RWPE2 (cell line): Measurements from ENCODE around the gene MIDN.
A peak's percentile ranks its signal among the peaks of the same experiment; 100 is the strongest.

ENCODE experiments used
- ATAC-seq: fragments of 200-7000 bp; cut with Tn5 transposase; 3 replicates; pipeline ENCODE4 v1.9.1; 2021; ENCODE audit warnings: low read depth
- DNase-seq: peaks from one replicate; pipeline ENCODE4 v3.0.0-alpha.2; 2020; ENCODE audit warnings: low spot score
- H3K27ac ChIP-seq: fragments of 450-650 bp; 2 replicates; pipeline ENCODE4 v1.5.1; 2017; ENCODE audit warnings: mild to moderate bottlenecking; ENCODE audit not compliant: poor library complexity, severe bottlenecking
- H3K27me3 ChIP-seq: fragments of 250-450 bp; sonication (Bioruptor Pico); 2 replicates; pipeline ENCODE4 v1.5.1; 2021; ENCODE audit warnings: mild to moderate bottlenecking, moderate library complexity; ENCODE audit not compliant: insufficient read depth, poor library complexity, severe bottlenecking
- H3K36me3 ChIP-seq: fragments of 250-450 bp; sonication (Bioruptor Pico); 2 replicates; pipeline ENCODE4 v1.5.1; 2020; ENCODE audit warnings: low read depth, mild to moderate bottlenecking, moderate library complexity
- H3K4me1 ChIP-seq: fragments of 250-450 bp; sonication (Bioruptor Pico); 2 replicates; pipeline ENCODE4 v1.5.1; 2021; ENCODE audit warnings: mild to moderate bottlenecking, moderate library complexity; ENCODE audit not compliant: insufficient read depth, poor library complexity, severe bottlenecking
- H3K4me3 ChIP-seq: fragments of 250-450 bp; sonication (Bioruptor Pico); 2 replicates; pipeline ENCODE4 v1.5.1; 2021; ENCODE audit warnings: mild to moderate bottlenecking, moderate library complexity; ENCODE audit not compliant: severe bottlenecking
- H3K9me3 ChIP-seq: fragments of 250-450 bp; sonication (Bioruptor Pico); 2 replicates; pipeline ENCODE4 v1.5.1; 2021; ENCODE audit warnings: mild to moderate bottlenecking, moderate library complexity; ENCODE audit not compliant: severe bottlenecking
- TF ChIP-seq, protein P1 (sequence below): fragments of 450-650 bp; IDR thresholded peaks from one replicate; pipeline ENCODE4 v1.5.1; 2017; ENCODE audit warnings: mild to moderate bottlenecking, moderate library complexity; ENCODE audit not compliant: poor library complexity, severe bottlenecking

The MIDN gene

DNA sequence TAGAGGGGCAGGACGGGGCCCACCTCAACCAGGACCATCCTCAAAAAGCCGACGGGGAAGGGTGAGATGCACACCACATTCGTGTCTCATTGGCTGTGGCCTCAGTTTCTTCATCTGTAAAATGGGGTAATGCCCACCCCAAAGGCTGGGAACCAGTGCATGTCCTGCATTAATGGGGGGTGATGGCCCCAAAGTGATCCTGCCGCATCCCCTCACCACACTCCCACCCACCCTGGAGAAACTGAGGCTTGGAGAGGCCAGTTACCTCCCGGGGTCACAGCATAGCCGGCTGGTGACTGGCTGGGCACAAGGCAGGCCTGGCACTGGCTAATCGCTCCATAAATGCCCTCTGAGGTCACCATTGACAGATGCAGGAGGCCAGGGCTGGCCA, 640 bp upstream of the MIDN start:
- no peaks in the 10 kb centered on the region for H3K9me3 ChIP-seq
- DNase-seq (no peak), ATAC-seq (no peak)
- H3K4me1 ChIP-seq = peaks cover 18% of the 10 kb centered on the region
- H3K27me3 ChIP-seq = no peaks in the 10 kb centered on the region
- H3K36me3 ChIP-seq = peaks cover 30% of the 10 kb centered on the region
- peak overlapping the region; percentile 97 for H3K27ac ChIP-seq
- H3K4me3 ChIP-seq = peak overlapping the region; percentile 58
- TF ChIP-seq, protein P1, sequence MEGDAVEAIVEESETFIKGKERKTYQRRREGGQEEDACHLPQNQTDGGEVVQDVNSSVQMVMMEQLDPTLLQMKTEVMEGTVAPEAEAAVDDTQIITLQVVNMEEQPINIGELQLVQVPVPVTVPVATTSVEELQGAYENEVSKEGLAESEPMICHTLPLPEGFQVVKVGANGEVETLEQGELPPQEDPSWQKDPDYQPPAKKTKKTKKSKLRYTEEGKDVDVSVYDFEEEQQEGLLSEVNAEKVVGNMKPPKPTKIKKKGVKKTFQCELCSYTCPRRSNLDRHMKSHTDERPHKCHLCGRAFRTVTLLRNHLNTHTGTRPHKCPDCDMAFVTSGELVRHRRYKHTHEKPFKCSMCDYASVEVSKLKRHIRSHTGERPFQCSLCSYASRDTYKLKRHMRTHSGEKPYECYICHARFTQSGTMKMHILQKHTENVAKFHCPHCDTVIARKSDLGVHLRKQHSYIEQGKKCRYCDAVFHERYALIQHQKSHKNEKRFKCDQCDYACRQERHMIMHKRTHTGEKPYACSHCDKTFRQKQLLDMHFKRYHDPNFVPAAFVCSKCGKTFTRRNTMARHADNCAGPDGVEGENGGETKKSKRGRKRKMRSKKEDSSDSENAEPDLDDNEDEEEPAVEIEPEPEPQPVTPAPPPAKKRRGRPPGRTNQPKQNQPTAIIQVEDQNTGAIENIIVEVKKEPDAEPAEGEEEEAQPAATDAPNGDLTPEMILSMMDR = no peak

DNA sequence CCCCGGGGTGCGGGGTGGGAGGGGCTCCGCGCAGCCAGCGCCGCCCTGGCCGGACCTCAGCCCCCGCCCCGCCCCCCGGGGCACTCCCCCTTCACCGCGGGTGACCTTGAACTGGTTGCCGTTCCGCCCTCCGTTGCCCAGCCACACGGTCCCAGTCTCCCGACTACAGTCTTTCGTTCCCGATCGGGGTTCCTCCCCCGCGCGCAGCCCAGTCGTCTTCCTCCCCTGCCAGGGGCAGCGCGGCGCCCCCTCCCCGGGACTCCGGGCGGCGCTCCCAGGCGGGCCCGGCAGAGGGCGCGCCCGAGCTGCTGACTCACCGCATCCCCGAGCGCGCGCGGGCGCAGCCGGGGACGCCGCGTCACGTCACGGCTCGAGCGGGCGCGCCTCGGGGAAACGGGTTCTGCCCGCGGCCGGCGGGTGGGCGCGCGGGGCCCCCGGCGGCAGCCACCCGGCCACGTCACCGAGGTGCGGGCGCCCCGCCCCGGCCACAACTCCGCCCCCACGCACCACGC, 459 bp downstream of the MIDN start:
- TF ChIP-seq, protein P1 = peak; percentile 83
- Histone ChIP-seq H3K36me3 (peaks cover 33% of the 10 kb centered on the region), H3K4me1 (peaks cover 18% of the 10 kb centered on the region), H3K4me3 (peak overlapping the region; percentile 58), H3K27me3 (no peaks in the 10 kb centered on the region), H3K27ac (peak overlapping the region; percentile 97), H3K9me3 (no peaks in the 10 kb centered on the region)
- ATAC-seq = peak; percentile 3; the same call in 2 of the 3 replicates
- no peak for DNase-seq

DNA sequence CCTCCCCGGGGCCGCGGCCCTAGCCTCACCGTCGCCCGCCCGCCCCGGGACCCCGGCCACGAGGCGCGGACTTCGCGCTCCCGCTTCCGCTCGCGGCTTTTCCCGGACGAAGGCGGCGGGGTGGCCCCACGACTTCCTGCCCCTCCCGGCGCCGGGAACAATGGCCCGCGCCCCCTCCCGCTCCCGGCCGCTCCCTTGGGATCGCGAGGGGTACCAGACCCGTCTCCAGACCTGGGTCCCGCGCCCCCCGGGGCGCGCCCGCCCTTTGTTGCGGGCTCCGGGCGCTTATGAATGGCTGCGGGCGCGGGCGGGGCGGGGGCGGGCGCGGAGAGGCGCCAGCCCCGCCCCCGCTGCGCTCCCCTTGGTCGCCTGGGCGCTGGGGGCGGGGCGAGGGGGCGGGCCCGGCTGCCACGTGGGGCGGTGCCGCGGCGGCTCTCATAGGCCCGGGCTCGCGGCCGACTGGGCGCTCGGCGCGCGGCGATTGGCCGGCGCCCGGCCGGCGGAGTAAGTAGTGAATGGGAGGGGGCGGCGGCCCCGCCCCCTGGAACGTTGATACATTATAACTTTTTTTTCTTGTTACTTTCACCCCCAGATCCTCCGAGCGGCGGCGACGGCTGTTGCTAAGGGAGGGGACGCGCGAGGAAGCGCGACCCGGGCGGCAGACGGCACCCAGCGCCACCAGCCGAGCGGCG, 1.1 kb downstream of the MIDN start:
- DNase-seq (no peak), ATAC-seq (peak; percentile 6; the same call in 1 of the 3 replicates)
- H3K27ac ChIP-seq = peak overlapping the region; percentile 97
- H3K27me3 ChIP-seq = no peaks in the 10 kb centered on the region
- peaks cover 17% of the 10 kb centered on the region for H3K4me1 ChIP-seq
- no peaks in the 10 kb centered on the region for H3K9me3 ChIP-seq
- TF ChIP-seq, protein P1 = no peak
- H3K4me3 ChIP-seq = peak overlapping the region; percentile 58
- H3K36me3 ChIP-seq = peaks cover 35% of the 10 kb centered on the region

DNA sequence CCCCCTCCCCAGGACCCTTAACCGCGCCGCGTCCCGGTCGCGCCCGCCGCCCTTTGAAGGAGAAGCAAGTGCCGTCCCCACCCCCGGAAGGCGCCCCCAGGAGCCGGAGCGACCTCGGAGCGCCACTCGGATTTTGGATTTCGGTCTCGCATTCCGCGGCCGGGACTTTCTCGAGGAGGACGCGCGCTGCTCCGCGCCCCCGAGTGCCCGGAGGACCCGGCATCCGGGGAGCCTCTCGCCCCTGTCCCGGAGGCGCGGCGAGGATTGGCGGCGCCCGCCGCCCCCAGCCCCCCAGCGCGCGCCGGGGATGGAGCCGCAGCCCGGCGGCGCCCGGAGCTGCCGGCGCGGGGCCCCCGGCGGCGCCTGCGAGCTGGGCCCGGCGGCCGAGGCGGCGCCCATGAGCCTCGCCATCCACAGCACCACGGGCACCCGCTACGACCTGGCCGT, 1.6 kb downstream of the MIDN start:
- TF ChIP-seq, protein P1 = no peak
- DNase-seq (no peak), ATAC-seq (no peak)
- Histone ChIP-seq H3K9me3 (no peaks in the 10 kb centered on the region), H3K27ac (peak overlapping the region; percentile 97), H3K4me3 (peak overlapping the region; percentile 58), H3K36me3 (peaks cover 40% of the 10 kb centered on the region), H3K27me3 (no peaks in the 10 kb centered on the region), H3K4me1 (peaks cover 17% of the 10 kb centered on the region)
